Esophagus squamous epithelium (tissue), 5 donors: Measurements from ENCODE around the gene KCTD2. TPM values are rescaled to one million over a fixed set of nuclear protein-coding genes. Genes with fewer than 3 reads are reported as not detected.

Experiments
- DNase-seq: peaks from one replicate; lab custom pipeline; 2025; lab: John Stamatoyannopoulos, UW
- H3K27ac ChIP-seq, 4 donors: fragments of 200-600 bp; sonication (generic); one replicate each; pipeline ENCODE4 v1.5.1; 2016 to 2019; ENCODE audit warnings: mild to moderate bottlenecking in 1 of 4
- H3K27me3 ChIP-seq, 4 donors: fragments of 200-600 bp; sonication (generic); 1 replicate in 3 of 4; 2 replicates in 1 of 4; pipeline versions ENCODE4 v1.5.1 to v1.6.0; 2017 to 2021; ENCODE audit warnings: antibody characterized with exemption in 1 of 4
- H3K36me3 ChIP-seq, 3 donors: fragments of 200-600 bp; sonication (generic); one replicate each; pipeline ENCODE4 v1.5.1; 2016 to 2019
- H3K4me1 ChIP-seq, 3 donors: fragments of 200-600 bp; sonication (generic); one replicate each; pipeline ENCODE4 v1.5.1; 2017 to 2019
- H3K4me3 ChIP-seq, 4 donors: fragments of 200-600 bp; sonication (generic); 1 replicate in 3 of 4; 2 replicates in 1 of 4; pipeline ENCODE4 v1.5.1; 2016 to 2019; ENCODE audit warnings: mild to moderate bottlenecking in 2 of 4, moderate library complexity in 1 of 4
- H3K9me3 ChIP-seq, 3 donors: fragments of 200-600 bp; sonication (generic); one replicate each; pipeline ENCODE4 v1.5.1; 2016 to 2019
- CTCF ChIP-seq, 6 experiments: fragments of 450-650 bp in 4 of 6; fragments of 200-600 bp in 2 of 6; sonication (generic) in 2 of 6; IDR thresholded peaks; one replicate each; pipeline ENCODE4 v1.5.1; 2016 to 2019; ENCODE audit warnings: antibody characterized with exemption in 6 of 6, mild to moderate bottlenecking in 4 of 6, moderate library complexity in 4 of 6
- POLR2A ChIP-seq, 4 donors: fragments of 450-650 bp; IDR thresholded peaks; one replicate each; pipeline ENCODE4 v1.6.1; 2017; ENCODE audit warnings: antibody characterized with exemption in 4 of 4, mild to moderate bottlenecking in 4 of 4, moderate library complexity in 3 of 4
- WGBS, 2 donors: methylation state at CpG; one replicate each; pipeline ENCODE4 v1.1.5; 2018; 5-methylcytosine and 5-hydroxymethylcytosine counted together
- intact Hi-C: fragments of 100-400 bp; cut with DNase I; formaldehyde crosslinking; loops from one replicate; pipeline ENCODE4 v1.15.0; 2022
- total RNA-seq, 4 donors: library from RNA; depleted of rRNA; stranded (reverse); fragments of >200 nt; gene quantifications; one replicate each; pipeline ENCODE4 v1.1.0, GENCODE V29; 2016
- donor health status: DM: yes; HTN: yes; CAD: no.

KCTD2 gene
- total RNA-seq, 4 donors from 2014 or later: 11.5 to 17.6 (median 14.2) TPM

GRCh38 chr17:75006653-75007052 is 40.4 kb upstream of the KCTD2 start:
- WGBS, 2 donors: 82 to 93% methylated on average over 5 of the region's 5 CpGs
- Histone ChIP-seq H3K9me3 (no peaks in the 10 kb centered on the region), H3K36me3 (peaks cover 0 to 39% (median 19%) of the 10 kb centered on the region in 3 donors), H3K4me1 (peaks cover 0 to 13% (median 0%) of the 10 kb centered on the region in 3 donors), H3K27me3 (no peaks in the 10 kb centered on the region), H3K4me3 (no peak overlapping the region), H3K27ac (no peak overlapping the region)
- intact Hi-C loops: no loop called here
- TF ChIP-seq POLR2A (IDR thresholded peaks at IDR 0.05) (no peak), CTCF (IDR thresholded peaks at IDR 0.05) (peak in 1 of 6 experiments; percentile 18)
- DNase-seq: no peak

GRCh38 chr17:75008373-75008772 is 38.7 kb upstream of the KCTD2 start:
- H3K36me3 ChIP-seq: peaks cover 0 to 22% (median 9%) of the 10 kb centered on the region in 3 donors
- DNase-seq: no peak
- intact Hi-C loops: no loop called here
- H3K27ac ChIP-seq: no peak overlapping the region
- TF ChIP-seq POLR2A (IDR thresholded peaks at IDR 0.05): no peak
- TF ChIP-seq CTCF (IDR thresholded peaks at IDR 0.05): no peak
- H3K4me1 ChIP-seq: peaks cover 3 to 26% (median 6%) of the 10 kb centered on the region in 3 donors
- H3K27me3 ChIP-seq: no peaks in the 10 kb centered on the region
- WGBS, 2 donors: 84 to 87% methylated on average over 6 of the region's 6 CpGs
- no peak overlapping the region for H3K4me3 ChIP-seq
- H3K9me3 ChIP-seq: no peaks in the 10 kb centered on the region

- peaks cover 8 to 33% (median 12%) of the 10 kb centered on the region in 3 donors for H3K4me1 ChIP-seq
- WGBS, 2 donors: 50 to 67% methylated on average over 1 to 2 of the region's 2 CpGs
- H3K36me3 ChIP-seq: peaks cover 0 to 13% (median 2%) of the 10 kb centered on the region in 3 donors
- intact Hi-C loops: no loop called here
- no peak overlapping the region for H3K4me3 ChIP-seq
- TF ChIP-seq CTCF (IDR thresholded peaks at IDR 0.05): no peak
- no peak for TF ChIP-seq POLR2A (IDR thresholded peaks at IDR 0.05)
- no peaks in the 10 kb centered on the region for H3K9me3 ChIP-seq
- DNase-seq: no peak
- no peaks in the 10 kb centered on the region for H3K27me3 ChIP-seq
- H3K27ac ChIP-seq: no peak overlapping the region
Observed at GRCh38 chr17:75009139-75009724, 37.8 kb upstream of the KCTD2 start.

- Histone ChIP-seq H3K27ac (peak overlapping the region in 3 of 4 donors; percentile 87 to 93 (median 90)), H3K4me1 (peaks cover 8 to 39% (median 12%) of the 10 kb centered on the region in 3 donors), H3K9me3 (no peaks in the 10 kb centered on the region), H3K36me3 (no peaks in the 10 kb centered on the region), H3K4me3 (no peak overlapping the region), H3K27me3 (no peaks in the 10 kb centered on the region)
- TF ChIP-seq POLR2A (IDR thresholded peaks at IDR 0.05): no peak
- peak in 1 of 6 experiments; percentile 11 for TF ChIP-seq CTCF (IDR thresholded peaks at IDR 0.05)
- intact Hi-C loops: no loop called here
- 65 to 74% methylated on average over 6 of the region's 8 CpGs for WGBS, 2 donors
- no peak for DNase-seq
Observed at GRCh38 chr17:75010683-75011400, 36.2 kb upstream of the KCTD2 start.
